Keratinocyte (primary cell): ENCODE measurements around the gene RAI2.

ENCODE experiments used
- EZH2 ChIP-seq: IDR thresholded peaks from one replicate; pipeline ENCODE4 v1.6.1; 2012; ENCODE audit warnings: inconsistent platforms, mild to moderate bottlenecking, low read length, moderate library complexity
- TF ChIP-seq, protein P1 (sequence below), 3 experiments: IDR thresholded peaks in 1 of 3; conservative IDR thresholded peaks in 1 of 3; optimal IDR thresholded peaks in 1 of 3; 2 replicates in 2 of 3; 3 replicates in 1 of 3; pipeline versions ENCODE3 to v1.5.1; 2011; ENCODE audit warnings: low read length in 3 of 3, mild to moderate bottlenecking in 3 of 3, moderate library complexity in 2 of 3, control low read depth in 1 of 3, inconsistent platforms in 1 of 3; ENCODE audit not compliant: insufficient read depth in 2 of 3; ENCODE audit errors: extremely low read depth in 1 of 3

GRCh38 chrX:17809273-17809672 lies 51.8 kb downstream of the RAI2 start:
- TF ChIP-seq, protein P1, sequence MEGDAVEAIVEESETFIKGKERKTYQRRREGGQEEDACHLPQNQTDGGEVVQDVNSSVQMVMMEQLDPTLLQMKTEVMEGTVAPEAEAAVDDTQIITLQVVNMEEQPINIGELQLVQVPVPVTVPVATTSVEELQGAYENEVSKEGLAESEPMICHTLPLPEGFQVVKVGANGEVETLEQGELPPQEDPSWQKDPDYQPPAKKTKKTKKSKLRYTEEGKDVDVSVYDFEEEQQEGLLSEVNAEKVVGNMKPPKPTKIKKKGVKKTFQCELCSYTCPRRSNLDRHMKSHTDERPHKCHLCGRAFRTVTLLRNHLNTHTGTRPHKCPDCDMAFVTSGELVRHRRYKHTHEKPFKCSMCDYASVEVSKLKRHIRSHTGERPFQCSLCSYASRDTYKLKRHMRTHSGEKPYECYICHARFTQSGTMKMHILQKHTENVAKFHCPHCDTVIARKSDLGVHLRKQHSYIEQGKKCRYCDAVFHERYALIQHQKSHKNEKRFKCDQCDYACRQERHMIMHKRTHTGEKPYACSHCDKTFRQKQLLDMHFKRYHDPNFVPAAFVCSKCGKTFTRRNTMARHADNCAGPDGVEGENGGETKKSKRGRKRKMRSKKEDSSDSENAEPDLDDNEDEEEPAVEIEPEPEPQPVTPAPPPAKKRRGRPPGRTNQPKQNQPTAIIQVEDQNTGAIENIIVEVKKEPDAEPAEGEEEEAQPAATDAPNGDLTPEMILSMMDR (optimal IDR thresholded peaks at IDR 0.05 in 1 of 3, IDR thresholded peaks at IDR 0.05 in 1 of 3, conservative IDR thresholded peaks at IDR 0.05 in 1 of 3; ENCODE audit: extremely low read depth in 1 of 3, insufficient read depth in 2 of 3, low read length in 3 of 3) = no peak
- no peak for TF ChIP-seq EZH2
